ENCODE measurements around the gene PADI3. TPM values are rescaled to one million over a fixed set of nuclear protein-coding genes. Genes with fewer than 3 reads are reported as not detected.

Gene PADI3
- polyA plus RNA-seq, 1 of the 3 experiments (the other 2 are of a cell fraction): 0.30 TPM

GRCh38 chr1:17200246-17200645, 48.7 kb upstream of the PADI3 start:
- Histone ChIP-seq H3K27ac (ENCODE audit: low read depth in 2 of 2, low read length in 1 of 2) (no peak overlapping the region), H3K4me1 (ENCODE audit: control insufficient read depth in 1 of 2, insufficient read depth in 2 of 2, low read depth in 1 of 2, low read length in 1 of 2) (no peaks in the 10 kb centered on the region; a peak in 1 of 4 replicates), H3K36me3 (replicated peaks in 1 of 2; ENCODE audit: control insufficient read depth in 1 of 2, insufficient read depth in 2 of 2, low read length in 1 of 2) (no peaks in the 10 kb centered on the region), H3F3A (replicated peaks; ENCODE audit: insufficient read depth) (no peaks in the 10 kb centered on the region), H3K4me2 (no peak overlapping the region), H3K9me2 (no peaks in the 10 kb centered on the region), H3K9me3 (no peaks in the 10 kb centered on the region), H3K4me3 (ENCODE audit: low read depth in 2 of 2, low read length in 1 of 2) (no peak overlapping the region), H2AFZ (ENCODE audit: low read depth) (no peak overlapping the region), H3K27me3 (ENCODE audit: insufficient read depth) (no peaks in the 10 kb centered on the region), H3K79me2 (ENCODE audit: insufficient read depth) (no peaks in the 10 kb centered on the region), H3K9ac (no peak overlapping the region), H4K20me1 (ENCODE audit: insufficient read depth) (no peaks in the 10 kb centered on the region)
- 88% methylated on average over 8 of the region's 8 CpGs for WGBS (ENCODE audit: low lambda C conversion rate)
- CTCF ChIA-PET: interaction anchor here (1.8 kb wide), 1 partner anchor 74 kb away, joined by 6 read pairs; no protein-coding TSS in a partner anchor
- POLR2A ChIA-PET: interaction anchor here (0.7 kb wide), 1 partner anchor 34 kb away, joined by 4 read pairs; no protein-coding TSS in a partner anchor
- TF ChIP-seq YY1 (IDR thresholded peaks at IDR 0.05; ENCODE audit: low read depth) (no peak), RCOR1 (IDR thresholded peaks at IDR 0.05; ENCODE audit: low read length) (no peak), RFX5 (IDR thresholded peaks at IDR 0.05; ENCODE audit: low read length) (no peak), RXRA (IDR thresholded peaks at IDR 0.05; ENCODE audit: borderline replicate concordance, low read depth) (no peak), CHD2 (IDR thresholded peaks at IDR 0.05; ENCODE audit: low read length, partially characterized antibody) (no peak), FOXJ3 (CRISPR knock-in tag; IDR thresholded peaks at IDR 0.05) (no peak), RAD21 (IDR thresholded peaks at IDR 0.05; ENCODE audit: low read length) (no peak), FOSL2 (IDR thresholded peaks at IDR 0.05; ENCODE audit: borderline replicate concordance, low read depth) (no peak), TAF1 (IDR thresholded peaks at IDR 0.05; ENCODE audit: borderline replicate concordance, low read depth, low read length) (no peak)
- TF ChIP-seq, protein P1, sequence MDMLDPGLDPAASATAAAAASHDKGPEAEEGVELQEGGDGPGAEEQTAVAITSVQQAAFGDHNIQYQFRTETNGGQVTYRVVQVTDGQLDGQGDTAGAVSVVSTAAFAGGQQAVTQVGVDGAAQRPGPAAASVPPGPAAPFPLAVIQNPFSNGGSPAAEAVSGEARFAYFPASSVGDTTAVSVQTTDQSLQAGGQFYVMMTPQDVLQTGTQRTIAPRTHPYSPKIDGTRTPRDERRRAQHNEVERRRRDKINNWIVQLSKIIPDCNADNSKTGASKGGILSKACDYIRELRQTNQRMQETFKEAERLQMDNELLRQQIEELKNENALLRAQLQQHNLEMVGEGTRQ (IDR thresholded peaks at IDR 0.05; ENCODE audit: borderline replicate concordance, low read depth, low read length): no peak
- TF ChIP-seq, protein P2, sequence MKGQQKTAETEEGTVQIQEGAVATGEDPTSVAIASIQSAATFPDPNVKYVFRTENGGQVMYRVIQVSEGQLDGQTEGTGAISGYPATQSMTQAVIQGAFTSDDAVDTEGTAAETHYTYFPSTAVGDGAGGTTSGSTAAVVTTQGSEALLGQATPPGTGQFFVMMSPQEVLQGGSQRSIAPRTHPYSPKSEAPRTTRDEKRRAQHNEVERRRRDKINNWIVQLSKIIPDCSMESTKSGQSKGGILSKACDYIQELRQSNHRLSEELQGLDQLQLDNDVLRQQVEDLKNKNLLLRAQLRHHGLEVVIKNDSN (IDR thresholded peaks at IDR 0.05; ENCODE audit: borderline replicate concordance, low read depth): no peak
- DNase-seq: no peak

- no peaks in the 10 kb centered on the region for H4K20me1 ChIP-seq (ENCODE audit: insufficient read depth)
- H3K4me2 ChIP-seq: no peak overlapping the region
- DNase-seq: no peak
- no peaks in the 10 kb centered on the region for H3K79me2 ChIP-seq (ENCODE audit: insufficient read depth)
- no peak overlapping the region for H3K27ac ChIP-seq (ENCODE audit: low read depth in 2 of 2, low read length in 1 of 2)
- no peaks in the 10 kb centered on the region for H3F3A ChIP-seq (replicated peaks; ENCODE audit: insufficient read depth)
- ChIA-PET CTCF (interaction anchor here (1.1 to 1.8 kb wide), 3 partner anchors 16 to 75 kb away, joined by 3 to 6 read pairs (median 3); no protein-coding TSS in a partner anchor), POLR2A (no interaction called here)
- H3K36me3 ChIP-seq (replicated peaks in 1 of 2; ENCODE audit: control insufficient read depth in 1 of 2, insufficient read depth in 2 of 2, low read length in 1 of 2): no peaks in the 10 kb centered on the region
- H3K9me3 ChIP-seq: no peaks in the 10 kb centered on the region
- no peak overlapping the region for H3K4me3 ChIP-seq (ENCODE audit: low read depth in 2 of 2, low read length in 1 of 2)
- H3K4me1 ChIP-seq (ENCODE audit: control insufficient read depth in 1 of 2, insufficient read depth in 2 of 2, low read depth in 1 of 2, low read length in 1 of 2): no peaks in the 10 kb centered on the region; a peak in 1 of 4 replicates
- TF ChIP-seq CTCF (IDR thresholded peaks at IDR 0.05) (no peak), GABPA (IDR thresholded peaks at IDR 0.05; ENCODE audit: low read depth) (no peak), EP300 (IDR thresholded peaks at IDR 0.05; ENCODE audit: borderline replicate concordance in 1 of 2, low read depth in 1 of 2, low read length in 1 of 2) (no peak), NRF1 (IDR thresholded peaks at IDR 0.05; ENCODE audit: low read depth, low read length) (no peak), FOSL2 (IDR thresholded peaks at IDR 0.05; ENCODE audit: borderline replicate concordance, low read depth) (no peak), FOXM1 (IDR thresholded peaks at IDR 0.05; ENCODE audit: low read depth) (no peak), NFIC (IDR thresholded peaks at IDR 0.05; ENCODE audit: borderline replicate concordance) (no peak), FOXJ3 (CRISPR knock-in tag; IDR thresholded peaks at IDR 0.05) (no peak), JUND (IDR thresholded peaks at IDR 0.05) (no peak), POLR2AphosphoS5 (IDR thresholded peaks at IDR 0.05; ENCODE audit: low read depth, low read length) (no peak), CHD2 (IDR thresholded peaks at IDR 0.05; ENCODE audit: low read length, partially characterized antibody) (no peak), RXRA (IDR thresholded peaks at IDR 0.05; ENCODE audit: borderline replicate concordance, low read depth) (no peak), GATA2 (CRISPR knock-in tag; IDR thresholded peaks at IDR 0.05) (no peak), SIN3A (IDR thresholded peaks at IDR 0.05; ENCODE audit: borderline replicate concordance, low read depth, low read length) (no peak)
- TF ChIP-seq, protein P1 (IDR thresholded peaks at IDR 0.05; ENCODE audit: borderline replicate concordance, low read depth, low read length): no peak
- TF ChIP-seq, protein P3, sequence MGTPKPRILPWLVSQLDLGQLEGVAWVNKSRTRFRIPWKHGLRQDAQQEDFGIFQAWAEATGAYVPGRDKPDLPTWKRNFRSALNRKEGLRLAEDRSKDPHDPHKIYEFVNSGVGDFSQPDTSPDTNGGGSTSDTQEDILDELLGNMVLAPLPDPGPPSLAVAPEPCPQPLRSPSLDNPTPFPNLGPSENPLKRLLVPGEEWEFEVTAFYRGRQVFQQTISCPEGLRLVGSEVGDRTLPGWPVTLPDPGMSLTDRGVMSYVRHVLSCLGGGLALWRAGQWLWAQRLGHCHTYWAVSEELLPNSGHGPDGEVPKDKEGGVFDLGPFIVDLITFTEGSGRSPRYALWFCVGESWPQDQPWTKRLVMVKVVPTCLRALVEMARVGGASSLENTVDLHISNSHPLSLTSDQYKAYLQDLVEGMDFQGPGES (IDR thresholded peaks at IDR 0.05; ENCODE audit: low read depth, low read length): no peak
- H3K27me3 ChIP-seq (ENCODE audit: insufficient read depth): no peaks in the 10 kb centered on the region
- WGBS (ENCODE audit: low lambda C conversion rate): 79% methylated on average over 5 of the region's 5 CpGs
- H3K9me2 ChIP-seq: no peaks in the 10 kb centered on the region
- H2AFZ ChIP-seq (ENCODE audit: low read depth): no peak overlapping the region
- no peak overlapping the region for H3K9ac ChIP-seq
These were observed 48.1 kb upstream of the PADI3 start for GRCh38 chr1:17200756-17201155.
